BJ (cell line): ENCODE measurements around the gene ACD. TPM values are rescaled to one million over a fixed set of nuclear protein-coding genes. Genes with fewer than 3 reads are reported as not detected.

Experiments used
- CTCF ChIA-PET: fragments of 350-600 bp; formaldehyde crosslinking; extraction: SDS; loops from one replicate; lab custom pipeline; 2021; ENCODE audit warnings: antibody characterized with exemption, inconsistent platforms; lab: Yijun Ruan, JAX
- POLR2A ChIA-PET: fragments of 300-600 bp; sonication (Branson Sonifier 250); formaldehyde crosslinking; extraction: SDS; loops from one replicate; lab custom pipeline; 2021; ENCODE audit warnings: antibody characterized with exemption; lab: Charles Lee
- DNase-seq: peaks from one replicate; pipeline ENCODE4 v3.0.0-alpha.2; 2011; ENCODE audit warnings: low read depth
- H3K27me3 ChIP-seq: 2 replicates; pipeline ENCODE4 v1.6.0; 2011; ENCODE audit warnings: low read length; ENCODE audit not compliant: control insufficient read depth, insufficient read depth
- H3K36me3 ChIP-seq: 2 replicates; pipeline ENCODE4 v1.5.1; 2011; ENCODE audit warnings: low read length; ENCODE audit not compliant: control insufficient read depth, insufficient read depth
- H3K4me3 ChIP-seq: 2 replicates; pipeline ENCODE4 v1.5.1; 2011; ENCODE audit warnings: low read depth, mild to moderate bottlenecking, control low read depth, low read length
- CTCF ChIP-seq: IDR thresholded peaks from 2 replicates; pipeline ENCODE4 v1.5.1; 2011; ENCODE audit warnings: low read depth, mild to moderate bottlenecking, control low read depth, inconsistent platforms, low read length, moderate library complexity; ENCODE audit not compliant: insufficient read depth
- polyA plus RNA-seq: library from polyadenylated mRNA; depleted of rRNA; stranded (reverse); fragments of >200 nt; gene quantifications from 2 replicates; pipeline ENCODE4 v1.2.3, GENCODE V29; 2011

Gene ACD
- polyA plus RNA-seq, 1 experiment: 29.5 TPM

GRCh38 chr16:67673712-67674580 is 13.9 kb upstream of the ACD start:
- ChIA-PET POLR2A (no interaction called here), CTCF (interaction anchor here (0.6 to 12.1 kb wide), 18 partner anchors 8 to 633 kb away, joined by 3 to 208 read pairs (median 6); partner anchors contain the start of genes CTCF, GFOD2, PSMB10 and RANBP10)
- no peak for TF ChIP-seq CTCF
- Histone ChIP-seq H3K4me3 (no peak overlapping the region), H3K36me3 (0 out of 2 replicates have a peak, but pooled peaks cover 3% of the 10 kb centered on the region), H3K27me3 (no peaks in the 10 kb centered on the region)
- no peak for DNase-seq

GRCh38 chr16:67672739-67673662 is 12.9 kb upstream of the ACD start:
- CTCF ChIA-PET: interaction anchor here (0.5 to 12.1 kb wide), 46 partner anchors 9 to 389 kb away, joined by 3 to 208 read pairs (median 5); partner anchors contain the start of genes CARMIL2, CTCF, GFOD2 and NRN1L
- Histone ChIP-seq H3K4me3 (no peak overlapping the region), H3K27me3 (no peaks in the 10 kb centered on the region), H3K36me3 (0 out of 2 replicates have a peak, but pooled peaks cover 3% of the 10 kb centered on the region)
- TF ChIP-seq CTCF: peak; percentile 89
- POLR2A ChIA-PET: no interaction called here
- DNase-seq: no peak

GRCh38 chr16:67672306-67672705 is 12.2 kb upstream of the ACD start:
- Histone ChIP-seq H3K36me3 (0 out of 2 replicates have a peak, but pooled peaks cover 3% of the 10 kb centered on the region), H3K27me3 (no peaks in the 10 kb centered on the region), H3K4me3 (no peak overlapping the region)
- DNase-seq: no peak
- ChIA-PET POLR2A (no interaction called here), CTCF (interaction anchor here (0.6 to 12.1 kb wide), 44 partner anchors 9 to 389 kb away, joined by 3 to 208 read pairs (median 5); partner anchors contain the start of genes CARMIL2, CTCF, GFOD2 and NRN1L)
- TF ChIP-seq CTCF: no peak

- no peaks in the 10 kb centered on the region for H3K27me3 ChIP-seq
- ChIA-PET CTCF (interaction anchor here (0.9 to 12.1 kb wide), 14 partner anchors 14 to 259 kb away, joined by 3 to 208 read pairs (median 4); partner anchors contain the start of gene GFOD2), POLR2A (no interaction called here)
- no peaks in the 10 kb centered on the region for H3K36me3 ChIP-seq
- TF ChIP-seq CTCF: no peak
- no peak overlapping the region for H3K4me3 ChIP-seq
- DNase-seq: no peak
Observed at GRCh38 chr16:67669499-67670101, 9.5 kb upstream of the ACD start.
